ENCODE results near the gene EN1.

The EN1 gene

GRCh38 chr2:118861242-118861641, 13.8 kb upstream of the EN1 start:
- DNase-seq (ENCODE audit: low read depth): no peak
- no peak overlapping the region for H3K4me3 ChIP-seq (ENCODE audit: low read length)
- no peak for TF ChIP-seq CTCF (conservative IDR thresholded peaks at IDR 0.05; ENCODE audit: low read depth, low read length)

- DNase-seq (ENCODE audit: low read depth): no peak
- H3K4me3 ChIP-seq (ENCODE audit: low read length): no peak overlapping the region
- no peak for TF ChIP-seq CTCF (conservative IDR thresholded peaks at IDR 0.05; ENCODE audit: low read depth, low read length)
Observed at GRCh38 chr2:118860506-118860905, 13.1 kb upstream of the EN1 start.

- H3K4me3 ChIP-seq (ENCODE audit: low read length): no peak overlapping the region
- TF ChIP-seq CTCF (conservative IDR thresholded peaks at IDR 0.05; ENCODE audit: low read depth, low read length): no peak
- DNase-seq (ENCODE audit: low read depth): no peak
Observed at GRCh38 chr2:118859157-118859770, 11.8 kb upstream of the EN1 start.

DNA sequence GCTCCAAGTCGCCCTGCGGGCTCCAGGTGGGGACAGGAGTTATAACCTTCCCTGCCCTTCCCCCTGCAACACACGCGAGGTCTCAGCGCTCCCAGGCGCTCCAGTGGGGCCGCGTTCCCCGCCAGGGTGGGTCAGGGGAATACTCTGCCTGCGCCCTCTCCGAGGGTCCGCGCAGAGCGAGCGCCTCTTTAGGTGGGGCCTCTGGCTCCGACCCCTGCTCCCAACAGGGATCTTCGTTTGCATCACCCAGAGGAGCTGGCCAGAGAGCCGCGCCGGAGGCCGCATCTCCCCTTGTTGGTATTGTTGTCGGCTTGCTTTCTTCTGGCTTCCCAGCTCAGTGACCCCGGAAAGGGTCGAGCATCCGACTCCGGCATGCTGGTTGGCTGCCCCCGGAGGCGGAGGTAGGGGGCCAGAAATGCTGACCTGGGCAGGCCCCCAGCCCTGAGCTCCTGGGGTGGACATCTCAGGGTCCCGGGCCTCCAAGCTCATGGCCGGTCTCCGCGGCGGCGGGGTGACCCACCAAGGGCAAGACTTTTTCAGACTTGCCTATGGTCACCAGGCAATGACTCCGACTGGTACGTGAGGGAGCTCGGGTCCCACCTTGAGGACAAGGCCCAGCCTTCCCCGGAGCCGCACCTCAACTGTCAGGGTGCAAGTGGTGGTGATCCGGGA, 11.2 kb upstream of the EN1 start:
- no peak for TF ChIP-seq CTCF (conservative IDR thresholded peaks at IDR 0.05; ENCODE audit: low read depth, low read length)
- H3K4me3 ChIP-seq (ENCODE audit: low read length): no peak overlapping the region
- DNase-seq (ENCODE audit: low read depth): no peak

DNA sequence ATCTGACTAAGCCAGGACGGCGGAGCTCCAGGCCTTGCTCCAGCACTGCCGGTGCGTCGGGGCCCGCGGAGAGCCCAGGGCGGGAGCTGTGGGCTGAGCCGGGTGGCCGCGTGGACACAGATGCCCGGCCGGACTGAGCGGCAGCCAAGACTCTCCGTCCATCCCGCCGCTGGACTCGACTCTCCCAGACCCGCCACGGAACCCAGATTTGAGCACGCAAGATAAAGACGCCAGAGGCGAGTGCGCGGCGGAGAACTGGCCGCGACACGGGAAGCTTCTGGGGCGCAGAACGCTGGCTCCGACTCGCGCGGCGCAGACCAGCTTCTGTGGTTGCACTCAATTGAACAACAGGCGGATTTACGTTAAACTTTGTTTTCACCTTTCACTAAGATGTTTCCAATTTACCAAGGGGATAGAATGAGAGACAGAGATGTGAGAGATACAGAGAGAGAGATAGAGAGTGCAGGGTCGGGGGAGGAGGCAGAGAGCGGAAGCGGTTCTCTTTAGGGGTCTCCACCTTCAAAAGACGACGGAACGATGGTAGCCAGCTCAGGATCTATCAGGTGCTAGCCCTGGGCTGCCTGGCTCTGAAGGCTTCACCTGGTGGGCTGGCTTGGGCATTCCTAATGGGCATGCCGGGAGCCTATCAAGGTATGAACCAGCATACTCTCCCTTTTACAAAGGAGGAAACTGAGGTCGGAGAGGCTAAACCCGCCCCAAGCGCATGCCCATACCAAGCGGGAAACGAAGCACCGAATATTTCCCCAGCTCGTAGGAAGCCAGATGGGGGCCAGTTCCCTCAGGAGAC, 10.4 kb upstream of the EN1 start:
- DNase-seq (ENCODE audit: low read depth): no peak
- TF ChIP-seq CTCF (conservative IDR thresholded peaks at IDR 0.05; ENCODE audit: low read depth, low read length): no peak

GRCh38 chr2:118856978-118857676, 9.7 kb upstream of the EN1 start:
- H3K4me3 ChIP-seq (ENCODE audit: low read length): no peak overlapping the region
- TF ChIP-seq CTCF (conservative IDR thresholded peaks at IDR 0.05; ENCODE audit: low read depth, low read length): no peak
- no peak for DNase-seq (ENCODE audit: low read depth)

More for the DNA sequence above, 10.4 kb upstream of the EN1 start:
- H3K4me3 ChIP-seq (ENCODE audit: low read length): no peak overlapping the region
